NCI-H774 (cell line): Measurements from ENCODE around the gene MCF2L2.
"Not testable (repeated sequence)": the region's sequence is repeated elsewhere in the genome, so short reads cannot be mapped to it uniquely, and the experiment has no call there.

Experiments used
- DNase-seq: peaks from one replicate; lab custom pipeline; 2025; lab: John Stamatoyannopoulos, UW

MCF2L2 gene

GRCh38 chr3:183444748-183445147 lies 16.3 kb upstream of the MCF2L2 start:
- no peak for DNase-seq

GRCh38 chr3:183443395-183444385 lies 15.3 kb upstream of the MCF2L2 start:
- DNase-seq = no peak

GRCh38 chr3:183442994-183443393 lies 14.6 kb upstream of the MCF2L2 start:
- DNase-seq = no peak

GRCh38 chr3:183440521-183440920 lies 12.1 kb upstream of the MCF2L2 start:
- DNase-seq = not testable (repeated sequence)

GRCh38 chr3:183439515-183439914 lies 11.1 kb upstream of the MCF2L2 start:
- DNase-seq = no peak

GRCh38 chr3:183438735-183439134 lies 10.3 kb upstream of the MCF2L2 start:
- peak; percentile 18 for DNase-seq

DNA sequence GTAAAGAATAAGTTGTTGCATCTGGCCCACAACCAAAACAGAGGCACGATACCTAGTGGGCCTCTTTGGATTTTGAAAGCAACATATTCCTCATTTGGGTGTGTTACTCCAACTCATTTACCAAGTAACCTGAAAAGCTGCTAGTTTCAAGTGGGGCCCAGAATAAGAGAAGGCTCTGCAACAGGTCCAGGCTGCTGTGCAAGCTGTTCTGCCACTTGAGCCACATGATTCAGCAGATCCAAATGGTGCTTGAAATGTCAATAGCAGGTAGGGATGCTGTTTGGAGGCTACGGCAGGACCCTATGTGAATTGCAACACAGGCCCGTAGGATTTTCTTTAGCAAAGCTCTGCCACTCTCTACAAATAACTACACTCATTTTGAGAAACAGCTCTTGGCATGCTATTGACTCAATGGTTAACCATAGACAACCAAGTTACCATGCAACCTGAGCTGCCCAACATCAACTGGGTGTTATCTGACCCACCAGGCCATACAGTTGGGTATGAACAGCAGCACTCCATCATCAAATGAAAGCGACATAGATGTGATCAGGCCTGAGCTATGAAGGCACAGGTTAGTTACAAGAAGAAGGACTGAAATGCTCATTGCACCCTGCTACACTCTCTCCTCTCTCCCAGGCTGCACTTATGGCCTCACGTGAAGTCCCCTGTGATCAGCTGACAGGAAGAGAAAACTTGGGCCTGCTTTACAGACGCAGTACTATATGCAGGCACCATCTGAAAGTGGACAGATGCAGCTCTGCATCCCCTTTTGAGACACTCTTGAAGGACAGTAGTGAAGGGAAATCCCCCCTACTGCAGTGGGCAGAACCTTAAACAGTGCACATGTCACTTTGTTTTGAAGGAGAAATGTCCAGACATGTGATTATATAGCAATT lies 9.5 kb upstream of the MCF2L2 start:
- DNase-seq = no peak

DNA sequence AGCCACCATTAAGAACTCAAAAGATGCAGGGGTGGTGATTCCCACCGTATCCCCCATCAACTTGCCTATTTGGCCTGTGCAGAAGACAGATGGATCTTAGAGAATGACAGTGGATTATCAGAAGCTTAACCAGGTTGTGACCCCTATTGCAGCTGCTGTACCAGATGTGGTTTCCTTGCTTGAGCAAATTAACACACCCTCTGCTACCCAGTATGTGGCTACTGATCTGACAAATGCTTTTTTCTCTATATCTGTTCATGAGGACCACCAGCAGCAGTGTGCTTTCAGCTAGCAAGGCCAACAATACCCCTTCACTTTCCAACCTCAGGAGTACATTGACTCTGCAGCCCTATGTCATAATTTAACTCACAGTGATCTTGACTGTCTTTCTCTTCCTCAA lies 8.6 kb upstream of the MCF2L2 start:
- DNase-seq = no peak

DNA sequence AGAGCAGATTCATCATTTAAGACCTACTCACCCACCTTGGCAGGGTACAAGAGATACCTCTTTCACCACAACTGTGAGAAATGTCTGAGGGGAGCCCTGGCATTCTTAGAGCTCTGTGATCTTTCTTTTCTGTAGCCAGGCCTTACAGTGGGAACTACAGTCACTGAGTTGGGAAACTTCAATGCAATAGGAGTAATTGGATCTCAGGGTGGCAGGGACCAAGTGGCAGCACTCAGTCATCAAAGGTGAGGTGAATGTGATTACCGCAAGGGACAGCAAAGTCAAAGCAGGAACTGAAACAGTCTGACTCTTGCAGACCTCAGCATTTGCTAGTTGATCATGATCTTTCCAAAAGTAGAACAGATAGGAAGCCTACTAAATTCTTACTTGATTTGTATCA lies 7.2 kb upstream of the MCF2L2 start:
- DNase-seq = no peak

DNA sequence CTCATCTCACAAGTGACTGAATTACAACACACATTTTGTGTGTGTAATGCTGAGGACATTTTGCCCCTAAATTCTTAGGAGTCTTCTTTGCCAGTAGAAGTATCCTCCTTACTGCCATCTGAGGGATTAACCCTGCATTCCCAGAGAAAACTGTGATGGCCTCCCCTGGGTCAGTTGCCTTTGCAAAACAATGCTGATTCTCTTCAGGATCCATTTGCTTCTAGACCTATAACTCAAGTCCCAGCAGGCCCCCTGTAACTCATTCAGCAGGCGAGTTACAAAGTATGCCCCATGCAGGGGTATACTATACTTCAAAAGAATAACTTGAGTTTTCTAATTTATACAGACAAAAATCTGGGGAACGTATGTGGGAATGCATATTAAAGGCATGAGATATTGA lies 6.6 kb upstream of the MCF2L2 start:
- DNase-seq = no peak

DNA sequence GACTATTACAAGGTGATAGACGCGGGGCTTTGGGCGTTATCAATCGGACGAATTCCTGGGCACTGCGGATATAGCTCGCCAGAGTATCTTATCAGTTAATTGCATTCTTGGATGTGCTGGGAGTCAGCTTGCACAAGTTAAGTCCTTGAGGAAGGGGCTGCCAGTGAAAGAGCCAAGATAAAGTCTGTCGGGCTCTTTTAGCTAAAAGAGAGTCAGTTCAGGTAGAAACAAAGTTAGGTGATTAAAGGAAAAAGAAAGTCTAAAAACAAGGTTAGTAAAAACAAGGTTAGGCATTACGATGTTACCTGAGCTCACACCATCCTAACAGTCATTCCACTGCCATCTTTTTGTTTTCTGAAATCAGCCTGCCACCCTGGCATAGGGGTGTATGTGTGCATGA lies 6.1 kb upstream of the MCF2L2 start:
- DNase-seq = no peak

DNA sequence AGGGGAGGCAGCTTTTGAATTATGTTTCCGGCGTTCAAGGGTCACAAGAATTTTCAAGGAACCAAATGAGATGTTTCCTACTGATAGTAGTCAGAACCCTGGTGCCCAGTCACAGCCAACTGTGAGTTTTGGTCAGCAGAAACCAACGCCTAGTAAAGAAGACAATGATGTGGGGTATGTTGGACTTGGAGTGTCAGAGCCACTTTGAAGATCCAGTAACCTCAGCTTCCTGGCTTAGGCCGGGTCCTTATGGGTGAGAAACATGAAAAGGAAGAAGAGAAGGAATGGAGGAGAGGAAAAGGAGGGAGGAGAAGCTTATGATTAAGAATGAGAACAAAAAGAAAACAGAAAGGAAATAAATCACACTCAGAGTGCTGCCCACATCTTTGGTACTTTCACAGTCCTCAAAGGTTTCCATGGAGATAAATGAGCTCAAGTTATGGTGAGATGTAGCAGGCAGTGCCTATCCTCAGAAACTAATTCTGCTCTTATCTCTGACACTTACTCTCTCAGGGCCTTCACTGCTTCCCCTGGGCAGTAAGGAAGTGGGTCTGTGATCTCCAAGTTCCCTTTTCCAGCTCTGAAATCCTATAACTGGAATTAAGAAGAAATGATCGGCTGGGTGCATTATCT lies 2.0 kb upstream of the MCF2L2 start:
- no peak for DNase-seq

DNA sequence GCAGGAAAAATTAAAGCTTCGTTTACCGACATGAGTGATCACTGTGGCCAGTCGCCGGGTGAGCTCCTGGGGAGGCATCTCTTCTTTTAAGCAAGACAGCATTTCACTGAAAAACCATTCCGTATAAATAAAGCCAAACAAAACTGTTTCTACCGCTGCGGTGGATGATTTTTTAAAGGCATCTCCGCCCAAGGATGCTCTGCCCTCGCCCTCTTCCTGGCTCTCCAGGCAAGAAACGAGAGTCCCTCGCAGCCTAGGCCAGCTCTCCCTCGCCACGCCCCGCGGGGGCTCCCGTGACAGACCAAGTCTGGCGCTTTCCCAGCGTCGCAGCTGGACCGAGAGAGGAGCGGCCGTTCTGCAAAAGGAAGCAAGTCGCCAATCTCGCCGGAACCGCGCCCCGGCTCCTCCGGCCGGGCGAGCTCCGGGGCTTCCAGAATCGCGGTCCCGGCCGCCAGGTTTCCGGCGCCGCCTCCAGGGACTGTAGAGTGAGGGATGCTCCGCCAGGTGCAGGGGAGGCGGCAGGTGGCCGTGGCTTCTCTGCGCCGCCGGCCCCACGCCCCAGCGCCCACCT lies 458 bp downstream of the MCF2L2 start:
- DNase-seq = peak; percentile 70

- DNase-seq = no peak
Measured at GRCh38 chr3:183427196-183427875, 1.1 kb downstream of the MCF2L2 start.

DNA sequence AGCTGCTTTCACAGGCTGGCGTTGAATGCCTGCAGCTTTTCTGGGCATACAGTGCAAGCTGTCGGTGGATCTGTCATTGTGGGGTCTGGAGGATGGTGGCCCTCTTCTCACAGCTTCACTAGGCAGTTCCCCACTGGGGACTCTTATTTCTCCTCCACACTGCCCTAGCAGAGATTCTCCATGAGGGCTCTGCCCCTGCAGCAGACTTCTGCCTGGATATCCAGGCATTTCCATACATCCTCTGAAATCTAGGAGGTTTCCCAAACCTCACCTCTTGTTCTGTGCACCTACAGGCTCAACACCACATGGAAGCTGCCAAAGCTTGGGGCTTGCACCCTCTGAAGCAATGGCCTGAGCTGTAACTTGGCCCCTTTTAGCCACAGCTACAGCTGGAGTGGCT lies 9.6 kb downstream of the MCF2L2 start:
- not testable (repeated sequence) for DNase-seq

DNA sequence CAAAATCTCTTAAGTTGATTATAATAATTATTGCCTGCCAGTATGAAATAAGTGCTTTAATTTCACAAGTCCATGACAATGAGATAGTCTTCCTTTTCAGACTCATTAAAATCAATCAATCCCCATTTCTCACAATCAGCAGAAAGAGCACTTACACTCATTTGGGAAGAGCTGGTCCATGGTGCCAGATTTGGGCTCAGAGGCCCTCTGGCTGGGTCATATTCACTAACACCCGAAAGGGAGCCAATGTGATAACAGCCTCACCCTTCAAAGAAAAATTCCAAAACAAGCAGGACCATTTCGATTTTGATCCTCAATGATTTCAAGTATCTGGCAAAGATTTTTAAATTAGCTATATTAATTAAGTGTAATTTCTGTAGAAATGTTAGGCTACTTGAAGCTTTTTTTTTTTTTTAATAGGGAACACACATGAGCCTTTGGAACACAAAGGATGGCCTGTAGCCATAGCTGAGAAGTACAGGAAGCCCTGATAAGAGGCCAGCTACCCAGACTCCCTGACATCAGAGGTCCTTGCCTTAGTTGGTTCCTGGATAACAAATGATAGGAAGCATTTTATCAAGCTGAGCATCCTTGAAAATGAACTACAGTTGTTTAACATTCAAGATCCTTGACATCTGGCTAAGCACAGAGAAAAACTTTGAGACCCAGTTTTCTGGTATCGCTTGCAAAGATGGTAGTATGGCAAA lies 17.1 kb downstream of the MCF2L2 start:
- no peak for DNase-seq

GRCh38 chr3:183410759-183411158 lies 17.7 kb downstream of the MCF2L2 start:
- no peak for DNase-seq

DNA sequence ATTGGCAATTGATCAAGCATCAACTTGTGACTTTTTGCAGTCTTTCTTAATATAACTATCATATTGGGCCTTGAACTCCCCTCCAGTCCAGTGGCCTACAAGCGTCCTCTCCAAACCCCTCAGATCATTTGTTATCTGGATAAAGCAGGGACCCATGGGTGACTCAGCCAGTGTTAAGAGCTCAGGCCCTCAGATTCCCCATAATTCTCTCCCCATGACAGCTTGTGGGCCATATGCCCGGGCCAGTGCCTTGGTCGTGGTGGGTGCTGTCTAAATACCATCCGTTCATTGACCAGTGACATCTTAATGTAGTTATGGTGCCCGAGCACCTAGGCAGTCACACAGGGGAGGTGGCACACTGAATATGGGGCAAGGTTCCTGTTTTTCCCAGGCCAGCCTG lies 18.1 kb downstream of the MCF2L2 start:
- no peak for DNase-seq

- DNase-seq = no peak
Measured at GRCh38 chr3:183409219-183409618, 19.2 kb downstream of the MCF2L2 start.

- no peak for DNase-seq
Measured at GRCh38 chr3:183401678-183402077, 26.7 kb downstream of the MCF2L2 start.

GRCh38 chr3:183400352-183400751 lies 28.1 kb downstream of the MCF2L2 start:
- DNase-seq = no peak
